K562 (cell line): ENCODE measurements around the gene SLC39A13. TPM values are rescaled to one million over a fixed set of nuclear protein-coding genes. Genes with fewer than 3 reads are reported as not detected.

Experiments
- BRCA1 ChIP-seq, 2 experiments: fragments of 450-650 bp in 1 of 2; sonication (generic) in 1 of 2; formaldehyde crosslinking in 1 of 2; IDR thresholded peaks; 2 replicates each; pipeline versions ENCODE4 v1.5.0 to v1.6.1; 2017 to 2020; ENCODE audit warnings: mild to moderate bottlenecking in 1 of 2, missing genetic modification reagents in 1 of 2
- CBFA2T2 ChIP-seq: fragments of 450-650 bp; conservative IDR thresholded peaks from 2 replicates; pipeline ENCODE4 v1.6.1; 2017; ENCODE audit warnings: mild to moderate bottlenecking
- CTBP1 ChIP-seq: fragments of 450-650 bp; IDR thresholded peaks from 2 replicates; pipeline ENCODE4 v1.6.1; 2016; ENCODE audit warnings: borderline replicate concordance
- DLX4 ChIP-seq: fragments of 250-450 bp; sonication (Bioruptor Pico); IDR thresholded peaks from 2 replicates; pipeline ENCODE4 v1.6.1; 2021; ENCODE audit warnings: mild to moderate bottlenecking
- FOXJ2 ChIP-seq: fragments of 200-800 bp; sonication (Bioruptor generic); IDR thresholded peaks from 2 replicates; pipeline ENCODE4 v1.6.1; 2016; ENCODE audit warnings: missing genetic modification characterization, missing compliant biosample characterization
- HDGF ChIP-seq: fragments of 450-650 bp; IDR thresholded peaks from 2 replicates; pipeline ENCODE4 v1.6.1; 2016
- HNRNPK ChIP-seq: fragments of 200-400 bp; formaldehyde crosslinking; IDR thresholded peaks from one replicate; pipeline ENCODE4 v1.6.1; 2018; ENCODE audit warnings: mild to moderate bottlenecking, low read depth, low read length; ENCODE audit not compliant: poor library complexity, severe bottlenecking
- HOMEZ ChIP-seq: fragments of 250-450 bp; sonication (Bioruptor Pico); IDR thresholded peaks from 2 replicates; pipeline ENCODE4 v1.4.0; 2020; ENCODE audit warnings: mild to moderate bottlenecking, moderate library complexity
- NCOA1 ChIP-seq: fragments of 450-650 bp; IDR thresholded peaks from 2 replicates; pipeline ENCODE4 v1.6.1; 2016; ENCODE audit warnings: low read depth
- PYGO2 ChIP-seq: fragments of 450-650 bp; IDR thresholded peaks from 2 replicates; pipeline ENCODE4 v1.6.1; 2016; ENCODE audit warnings: mild to moderate bottlenecking, missing genetic modification characterization, moderate library complexity, missing compliant biosample characterization
- RBM15 ChIP-seq: fragments of 200-400 bp; formaldehyde crosslinking; IDR thresholded peaks from 2 replicates; pipeline ENCODE4 v1.6.1; 2018; ENCODE audit warnings: mild to moderate bottlenecking, low read length, moderate library complexity; ENCODE audit not compliant: insufficient read depth
- TCF7L2 ChIP-seq: fragments of 150-350 bp; IDR thresholded peaks from 2 replicates; pipeline ENCODE4 v1.6.1; 2016; ENCODE audit warnings: low read depth, mild to moderate bottlenecking, low read length, moderate library complexity
- TFAP4 ChIP-seq: sonication (generic); formaldehyde crosslinking; IDR thresholded peaks from 2 replicates; pipeline ENCODE4 v1.8.0; 2022; ENCODE audit warnings: missing genetic modification reagents, mild to moderate bottlenecking, moderate library complexity, borderline replicate concordance
- THRB ChIP-seq: fragments of 450-650 bp; formaldehyde crosslinking; conservative IDR thresholded peaks from 2 replicates; pipeline ENCODE4 v1.4.0; 2022; ENCODE audit warnings: mild to moderate bottlenecking, missing genetic modification characterization
- U2AF1 ChIP-seq: fragments of 200-400 bp; formaldehyde crosslinking; optimal IDR thresholded peaks from 2 replicates; pipeline ENCODE3; 2017; ENCODE audit warnings: mild to moderate bottlenecking, low read depth, low read length, moderate library complexity
- U2AF2 ChIP-seq: fragments of 200-400 bp; formaldehyde crosslinking; optimal IDR thresholded peaks from 2 replicates; pipeline ENCODE3; 2017; ENCODE audit warnings: low read depth, mild to moderate bottlenecking, low read length
- ZBTB8A ChIP-seq: fragments of 450-650 bp; IDR thresholded peaks from 2 replicates; pipeline ENCODE4 v1.6.1; 2018; ENCODE audit warnings: mild to moderate bottlenecking, moderate library complexity; ENCODE audit not compliant: partially characterized antibody
- ZNF175 ChIP-seq: fragments of 200-800 bp; sonication (Bioruptor generic); IDR thresholded peaks from 2 replicates; pipeline ENCODE4 v1.6.1; 2016; ENCODE audit warnings: low read depth, mild to moderate bottlenecking, missing genetic modification characterization, missing compliant biosample characterization
- ZNF184 ChIP-seq: sonication (generic); formaldehyde crosslinking; IDR thresholded peaks from 2 replicates; pipeline ENCODE4 v1.5.0; 2020; ENCODE audit warnings: missing genetic modification reagents
- ZNF431 ChIP-seq: sonication (generic); formaldehyde crosslinking; IDR thresholded peaks from 2 replicates; pipeline ENCODE4 v1.8.0; 2022; ENCODE audit warnings: mild to moderate bottlenecking, missing genetic modification reagents
- ZNF57 ChIP-seq: fragments of 450-650 bp; formaldehyde crosslinking; IDR thresholded peaks from 2 replicates; pipeline ENCODE4 v1.4.0; 2020; ENCODE audit warnings: mild to moderate bottlenecking, moderate library complexity
- ZNF707 ChIP-seq: fragments of 250-450 bp; sonication (Bioruptor Pico); conservative IDR thresholded peaks from 2 replicates; pipeline ENCODE4 v1.8.0; 2022; ENCODE audit warnings: inconsistent platforms, mild to moderate bottlenecking, moderate library complexity
- polyA plus RNA-seq, 8 experiments: library from polyadenylated mRNA; depleted of rRNA in 4 of 8; stranded (reverse) in 5 of 8; unstranded in 3 of 8; fragments of >200 nt; fragmentation: Nextera tagmentation in 2 of 8; fragmentation: Illumina TruSeq in 1 of 8; extraction: Ambion mirVana in 2 of 8; extraction: Trizol in 1 of 8; gene quantifications; 2 replicates each; pipeline versions ENCODE4 v1.2.1 to v1.2.3, GENCODE V29; 2011 to 2014; ENCODE audit warnings: inconsistent platforms in 1 of 8, missing spikeins in 1 of 8
- total RNA-seq, 7 experiments: library from RNA; depleted of rRNA in 6 of 7; stranded (reverse); fragments of >200 nt in 6 of 7; fragmentation: Illumina TruSeq in 2 of 7; extraction: Trizol in 2 of 7; gene quantifications; 2 replicates each; pipeline versions ENCODE4 v1.2.1 to v1.2.3, GENCODE V29; 2011 to 2021; ENCODE audit warnings: low replicate concordance in 1 of 7

Gene SLC39A13
- total and polyA plus RNA-seq, 9 of the 15 experiments (the other 6 are each of a cell fraction or from before 2014, with no cell fraction given), result 0.17 to 15.9 (median 3.2) TPM

GRCh38 chr11:47407746-47408590 is at the start of gene SLC39A13 (continued):
- TF ChIP-seq HOMEZ (CRISPR knock-in tag) (no peak), FOXJ2 (tag) (no peak), TCF7L2 (peak; percentile 42), ZBTB8A (no peak), U2AF2 (no peak), NCOA1 (peak; percentile 92), HNRNPK (peak; percentile 85), BRCA1 (IDR thresholded peaks at IDR 0.05) (no peak), BRCA1 (CRISPR knock-in tag; IDR thresholded peaks at IDR 0.05) (no peak), ZNF431 (CRISPR knock-in tag) (peak; percentile 34; the same call in 1 of the 2 replicates), CBFA2T2 (no peak), ZNF184 (CRISPR knock-in tag) (no peak), CTBP1 (peak; percentile 97), ZNF175 (peak; percentile 56), U2AF1 (peak; percentile 58), RBM15 (no peak), THRB (CRISPR knock-in tag) (no peak), DLX4 (CRISPR knock-in tag) (no peak), ZNF57 (CRISPR knock-in tag) (no peak), ZNF707 (no peak), TFAP4 (CRISPR knock-in tag) (peak; percentile 87), PYGO2 (no peak), HDGF (no peak)
